ENCODE measurements around the gene C16orf89.

GRCh38 chr16:5066511-5066910 lies 755 bp upstream of the C16orf89 start:
- no peak for TF ChIP-seq CTCF (IDR thresholded peaks at IDR 0.05)
- no peak for TF ChIP-seq EZH2 (IDR thresholded peaks at IDR 0.05)

All from neural progenitor cell (in vitro differentiated cells).